Measurements from ENCODE around the gene LMOD3. TPM values are rescaled to one million over a fixed set of nuclear protein-coding genes. Genes with fewer than 3 reads are reported as not detected.

LMOD3 gene
- total and polyA plus RNA-seq, 2 of the 8 experiments (the other 6 are each of a cell fraction or from before 2014, with no cell fraction given), result not detected

GRCh38 chr3:69085833-69086722, 36.3 kb downstream of the LMOD3 start:
- Histone ChIP-seq H3K9me3 (ENCODE audit: insufficient read depth in 2 of 2, low read depth in 1 of 2, low read length in 1 of 2) (no peaks in the 10 kb centered on the region), H2AFZ (ENCODE audit: low read length) (no peak overlapping the region), H3K27me3 (replicated peaks in 1 of 4; ENCODE audit: control insufficient read depth in 3 of 4, extremely low read depth in 1 of 4, insufficient read depth in 3 of 4, low read length in 3 of 4) (no peaks in the 10 kb centered on the region), H3K18ac (ENCODE audit: extremely low read depth, low read length) (no peak overlapping the region), H2BK20ac (ENCODE audit: low read length) (no peak overlapping the region), H2BK5ac (ENCODE audit: low read depth, low read length) (0 out of 2 replicates have a peak overlapping the region, but pooled peaks have one; percentile 3), H3K4ac (replicated peaks; ENCODE audit: insufficient read length, low read depth, low read length) (no peak overlapping the region), H3K56ac (replicated peaks; ENCODE audit: insufficient read length, low read depth, low read length) (no peak overlapping the region), H3K14ac (ENCODE audit: insufficient read length) (no peak overlapping the region), H4K5ac (ENCODE audit: insufficient read length, low read depth, low read length) (no peak overlapping the region), H4K20me1 (replicated peaks in 1 of 2; ENCODE audit: control insufficient read depth in 1 of 2, insufficient read depth in 2 of 2, low read length in 2 of 2) (peaks cover 0 to 1% of the 10 kb centered on the region in 2 experiments), H3K4me2 (ENCODE audit: insufficient read depth in 1 of 2, low read depth in 2 of 2, low read length in 2 of 2) (peak overlapping the region; percentile 79 to 99), H3K4me3 (ENCODE audit: extremely low read depth in 1 of 4, insufficient read depth in 2 of 4, low read depth in 3 of 4, low read length in 4 of 4) (peak overlapping the region; percentile 82 to 99 (median 91)), H3K9ac (replicated peaks in 1 of 4; ENCODE audit: extremely low read depth in 1 of 4, low read depth in 3 of 4, low read length in 3 of 4) (peak overlapping the region in 2 of 4 experiments; percentile 15 to 44; a peak in 2 of 7 replicates), H3K4me1 (replicated peaks in 1 of 4; ENCODE audit: control insufficient read depth in 3 of 4, insufficient read depth in 4 of 4, low read length in 3 of 4) (peaks cover 6 to 12% (median 9%) of the 10 kb centered on the region in 4 experiments; a peak in 6 of 7 replicates), H3K79me1 (ENCODE audit: low read depth, low read length) (no peaks in the 10 kb centered on the region), H4K8ac (ENCODE audit: extremely low read depth, insufficient read depth, low read length) (no peak overlapping the region), H2BK12ac (ENCODE audit: low read depth, low read length) (0 out of 2 replicates have a peak overlapping the region, but pooled peaks have one; percentile 33), H2BK15ac (ENCODE audit: low read length) (no peak overlapping the region; the same call in 1 of the 2 replicates), H3K79me2 (ENCODE audit: control insufficient read depth in 1 of 2, insufficient read depth in 2 of 2, low read length in 2 of 2) (no peaks in the 10 kb centered on the region), H3K23me2 (ENCODE audit: low read depth, low read length) (peaks cover 4% of the 10 kb centered on the region), H3K23ac (ENCODE audit: insufficient read length) (no peak overlapping the region), H4K91ac (replicated peaks; ENCODE audit: insufficient read length, low read length) (no peak overlapping the region), H3K27ac (ENCODE audit: low read depth, low read length) (no peak overlapping the region), H3K36me3 (ENCODE audit: control insufficient read depth in 2 of 4, insufficient read depth in 4 of 4, low read length in 3 of 4) (no peaks in the 10 kb centered on the region), H2BK120ac (replicated peaks; ENCODE audit: low read depth, low read length) (no peak overlapping the region), H2AK5ac (ENCODE audit: low read depth, low read length) (no peak overlapping the region)
- FAIRE-seq, result no peak
- WGBS, 2 experiments (ENCODE audit: extremely low coverage in 1 of 2, insufficient coverage in 1 of 2, insufficient read length in 1 of 2, insufficient replicate concordance in 2 of 2, low coverage in 1 of 2, low lambda C conversion rate in 2 of 2, missing lambda C conversion rate in 1 of 2), result 63% methylated on average over 8 of the region's 8 CpGs; no CpG with 5 or more reads in 1 of the 2 experiments
- POLR2A ChIA-PET (ENCODE audit: partially characterized antibody), result no interaction called here
- DNase-seq (ENCODE audit: low read depth in 1 of 2, low spot score in 2 of 2), result no peak
- CTCF ChIA-PET (ENCODE audit: partially characterized antibody), result interaction anchor here (0.6 to 1.0 kb wide), 3 partner anchors 69 to 862 kb away, joined by 3 to 4 read pairs (median 3); no protein-coding TSS in a partner anchor
- no peak for TF ChIP-seq SIX5 (IDR thresholded peaks at IDR 0.05; ENCODE audit: low read depth, low read length)

All from H1 (cell line).